Natural killer cell treated with Interleukin-12 subunit alpha and Interleukin-12 subunit beta and Interleukin-15 and Interleukin-18, amount 100 ng/mL, for 72 hours (primary cell): ENCODE data around the gene PARP16. TPM values are rescaled to one million over a fixed set of nuclear protein-coding genes. Genes with fewer than 3 reads are reported as not detected.

ENCODE experiments used
- ATAC-seq, 2 donors: fragments of 150-1000 bp; cut with Tn5 transposase in 1 of 2; sonication (Bioruptor Pico), chemical (Tn5 transposase) in 1 of 2; 2 replicates each; pipeline ENCODE4 v1.10.0; 2021
- DNase-seq: peaks from one replicate; pipeline ENCODE4 v3.0.0; 2022; ENCODE audit warnings: low spot score
- H3K27ac Mint-ChIP-seq, 2 donors: 1 replicate in 1 of 2; 2 replicates in 1 of 2; pipeline ENCODE4 v1.8.0; 2022; ENCODE audit warnings: mixed read lengths in 2 of 2, mild to moderate bottlenecking in 1 of 2, moderate library complexity in 1 of 2
- H3K27me3 Mint-ChIP-seq, 2 donors: 1 replicate in 1 of 2; 2 replicates in 1 of 2; pipeline ENCODE4 v1.8.0; 2022; ENCODE audit warnings: mixed read lengths in 2 of 2
- H3K36me3 Mint-ChIP-seq: one replicate; pipeline ENCODE4 v1.8.0; 2022; ENCODE audit warnings: mixed read lengths
- H3K4me1 Mint-ChIP-seq, 2 donors: 1 replicate in 1 of 2; 2 replicates in 1 of 2; pipeline ENCODE4 v1.8.0; 2022; ENCODE audit warnings: low read depth in 2 of 2, mixed read lengths in 2 of 2, mild to moderate bottlenecking in 1 of 2
- H3K4me3 Mint-ChIP-seq: one replicate; pipeline ENCODE4 v1.8.0; 2022; ENCODE audit warnings: mixed read lengths
- H3K9me3 Mint-ChIP-seq: 2 replicates; pipeline ENCODE4 v1.8.0; 2022; ENCODE audit warnings: mixed read lengths
- total RNA-seq, 2 donors: library from RNA; stranded (reverse); gene quantifications; one replicate each; pipeline ENCODE4 v1.2.3, GENCODE V29; 2022

The PARP16 gene
- total RNA-seq, 2 donors from 2014 or later, result 8.5 to 12.0 TPM

DNA sequence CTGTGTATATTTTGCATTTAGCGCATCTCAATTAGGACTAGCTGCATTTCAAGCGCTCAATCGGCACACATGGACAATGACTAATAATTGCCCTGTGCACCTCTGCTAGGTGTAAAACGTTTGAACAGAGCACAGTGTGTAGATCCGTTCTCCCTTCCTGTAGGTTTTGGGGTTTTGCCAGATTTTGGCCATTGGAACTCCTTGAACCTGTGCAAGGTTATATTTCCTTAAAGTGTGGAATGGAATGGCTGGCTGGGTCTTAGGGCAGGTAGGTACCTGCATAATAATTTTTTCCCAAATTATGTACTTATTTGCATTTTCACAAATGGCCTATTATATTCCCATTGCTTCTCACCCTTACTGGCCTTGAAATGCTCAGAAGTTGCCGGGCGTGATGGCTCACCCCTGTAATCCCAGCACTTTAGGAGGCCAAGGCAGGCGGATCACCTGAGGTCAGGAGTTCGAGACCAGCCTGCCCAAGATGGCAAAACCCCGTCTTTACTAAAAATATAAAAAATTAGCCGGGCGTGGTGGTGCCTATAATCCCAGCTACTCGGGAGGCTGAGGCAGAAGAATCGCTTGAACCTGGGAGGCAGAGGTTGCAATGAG is 18.6 kb upstream of the PARP16 start:
- peaks cover 24 to 27% of the 10 kb centered on the region in 2 donors for H3K4me1 Mint-ChIP-seq
- no peaks in the 10 kb centered on the region for H3K27me3 Mint-ChIP-seq
- no peaks in the 10 kb centered on the region for H3K36me3 Mint-ChIP-seq
- ATAC-seq (peak; percentile 79 to 83), DNase-seq (peak; percentile 73)
- no peaks in the 10 kb centered on the region for H3K9me3 Mint-ChIP-seq
- H3K4me3 Mint-ChIP-seq, result peak overlapping the region; percentile 98
- peak overlapping the region; percentile 97 to 99 for H3K27ac Mint-ChIP-seq

DNA sequence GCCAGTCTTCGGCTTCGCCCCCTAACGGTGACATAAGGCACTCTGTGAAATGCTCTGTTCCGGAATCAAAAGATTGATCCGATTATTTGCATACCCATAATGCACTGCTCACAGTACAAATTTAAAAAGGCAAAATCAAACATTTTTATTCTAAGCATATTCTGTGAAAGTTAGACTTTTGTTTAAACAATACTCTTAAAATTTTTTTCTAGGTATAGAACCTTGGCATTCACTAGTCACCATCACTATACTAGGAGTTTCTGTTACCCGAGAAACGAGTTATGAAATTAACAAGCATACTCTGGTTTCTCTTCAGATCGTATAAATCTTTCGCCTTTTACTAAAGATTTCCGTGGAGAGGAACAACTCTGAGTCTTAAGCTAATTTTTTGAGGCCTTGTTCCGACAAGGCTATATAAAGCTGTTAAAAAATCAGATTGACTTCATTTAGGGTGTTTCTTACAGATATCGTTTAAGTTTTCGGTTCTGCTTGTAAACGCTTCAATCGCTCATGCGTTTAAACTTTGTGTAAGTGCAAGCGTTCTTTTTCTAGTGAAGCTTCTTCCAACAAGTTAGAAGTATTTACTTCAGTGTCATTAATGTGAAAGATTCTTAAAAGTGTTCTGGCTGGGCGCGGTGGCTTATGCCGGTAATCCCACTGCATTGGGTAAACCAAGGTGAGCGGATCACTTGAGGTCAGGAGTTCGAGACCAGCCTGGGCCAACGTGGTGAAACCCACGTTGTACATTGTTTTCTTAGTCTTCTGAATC is 17.9 kb upstream of the PARP16 start, which contains the start of gene RNU5B-1:
TSS of gene RNU5B-1 (plus strand) at position 297 of the 769 bp plus-strand sequence.
- no peaks in the 10 kb centered on the region for H3K9me3 Mint-ChIP-seq
- no peaks in the 10 kb centered on the region for H3K36me3 Mint-ChIP-seq
- no peaks in the 10 kb centered on the region for H3K27me3 Mint-ChIP-seq
- DNase-seq (peak; percentile 90), ATAC-seq (peak; percentile 84)
- H3K27ac Mint-ChIP-seq, result peak within 1 kb of the TSS; percentile 97 to 99
- H3K4me1 Mint-ChIP-seq, result peaks cover 28 to 30% of the 10 kb centered on the region in 2 donors
- H3K4me3 Mint-ChIP-seq, result peak within 1 kb of the TSS; percentile 98

DNA sequence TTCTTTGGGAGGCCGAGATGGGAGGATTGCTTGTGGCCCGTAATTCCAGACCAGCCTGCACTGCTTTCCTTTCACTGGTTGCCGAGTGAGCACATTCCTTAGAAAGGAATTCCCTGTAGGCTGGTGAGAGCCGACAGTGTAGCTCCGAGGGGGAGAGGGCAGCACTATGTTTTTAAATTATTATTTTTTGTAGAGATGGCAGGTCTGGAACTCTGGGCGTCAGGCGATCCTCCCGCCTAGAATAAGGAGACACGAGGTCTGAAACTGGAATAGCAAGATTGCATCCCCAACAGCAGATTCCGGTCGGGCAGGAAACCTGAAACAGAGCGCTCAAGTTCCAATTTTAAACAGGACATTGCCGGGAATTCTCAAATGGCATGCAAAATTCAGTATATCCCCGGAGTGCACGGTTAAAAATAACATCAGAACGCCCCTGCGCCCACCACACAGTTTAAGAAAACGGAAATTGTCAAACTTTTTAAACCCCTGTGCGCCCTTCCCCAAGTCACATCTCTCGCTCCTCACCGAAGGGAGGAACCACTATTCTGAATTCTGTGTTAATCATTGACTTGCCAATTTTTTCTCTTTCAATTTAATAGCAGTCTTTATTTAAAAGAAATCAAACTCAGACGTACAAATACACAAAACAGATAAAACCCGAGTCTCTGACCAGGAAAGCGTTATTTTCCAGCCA is 17.2 kb upstream of the PARP16 start:
- H3K27ac Mint-ChIP-seq, result peak overlapping the region; percentile 97 to 99
- no peaks in the 10 kb centered on the region for H3K36me3 Mint-ChIP-seq
- H3K9me3 Mint-ChIP-seq, result no peaks in the 10 kb centered on the region
- H3K27me3 Mint-ChIP-seq, result no peaks in the 10 kb centered on the region
- no peak for DNase-seq
- H3K4me1 Mint-ChIP-seq, result peaks cover 28 to 30% of the 10 kb centered on the region in 2 donors
- H3K4me3 Mint-ChIP-seq, result peak overlapping the region; percentile 98
- no peak for ATAC-seq

DNA sequence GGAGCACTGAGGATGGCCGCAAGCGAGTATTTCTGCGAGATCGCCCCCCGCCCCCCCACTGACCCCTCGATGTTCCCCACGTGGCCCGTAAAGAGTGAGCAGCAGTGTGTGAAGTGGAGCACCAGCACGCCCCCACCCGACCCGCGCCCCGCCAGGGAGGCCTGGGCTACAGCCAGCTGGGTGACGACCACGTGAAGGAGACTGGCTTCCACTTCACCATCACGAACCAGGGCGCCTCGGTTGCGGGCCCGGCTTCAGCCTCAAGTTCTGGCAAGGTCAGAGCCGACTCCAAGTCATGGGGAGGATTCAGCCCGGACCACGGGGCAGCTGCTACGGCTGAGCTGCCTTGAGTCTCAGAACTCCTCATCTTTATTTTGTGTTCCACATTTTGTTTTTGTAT is 15.4 kb upstream of the PARP16 start:
- Mint-ChIP-seq H3K9me3 (no peaks in the 10 kb centered on the region), H3K4me1 (peaks cover 38 to 41% of the 10 kb centered on the region in 2 donors), H3K36me3 (no peaks in the 10 kb centered on the region), H3K4me3 (peak overlapping the region; percentile 39), H3K27ac (no peak overlapping the region), H3K27me3 (no peaks in the 10 kb centered on the region)
- no peak for ATAC-seq
- DNase-seq, result no peak

DNA sequence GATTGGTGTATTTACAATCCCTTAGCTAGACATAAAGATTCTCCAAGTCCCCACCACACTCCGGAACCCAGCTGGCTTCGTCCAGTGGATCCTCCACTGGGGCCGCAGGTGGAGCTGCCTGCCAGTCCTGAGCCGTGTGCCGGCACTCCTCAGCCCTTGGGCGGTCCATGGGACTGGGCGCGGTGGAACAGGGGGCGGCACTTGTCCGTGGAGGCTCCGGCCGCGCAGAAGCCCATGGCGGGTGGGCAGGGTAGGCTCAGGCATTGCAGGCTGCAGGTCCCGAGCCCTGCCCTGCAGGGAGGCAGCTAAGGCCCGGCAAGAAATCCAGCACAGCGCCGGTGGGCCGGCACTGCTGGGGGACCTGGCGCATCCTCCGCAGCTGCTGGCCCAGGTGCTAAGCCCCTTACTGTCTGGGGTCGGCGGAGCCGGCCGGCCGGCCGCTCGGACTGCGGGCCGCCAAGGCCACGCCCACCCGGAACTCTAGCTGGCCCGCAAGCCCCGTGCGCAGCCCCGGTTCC is 14.3 kb upstream of the PARP16 start:
- peak overlapping the region in 1 of 2 donors; percentile 75 for H3K27ac Mint-ChIP-seq
- H3K27me3 Mint-ChIP-seq, result no peaks in the 10 kb centered on the region
- no peaks in the 10 kb centered on the region for H3K36me3 Mint-ChIP-seq
- H3K4me3 Mint-ChIP-seq, result peak overlapping the region; percentile 80
- H3K9me3 Mint-ChIP-seq, result no peaks in the 10 kb centered on the region
- ATAC-seq, result no peak
- DNase-seq, result no peak
- peaks cover 37 to 40% of the 10 kb centered on the region in 2 donors for H3K4me1 Mint-ChIP-seq

DNA sequence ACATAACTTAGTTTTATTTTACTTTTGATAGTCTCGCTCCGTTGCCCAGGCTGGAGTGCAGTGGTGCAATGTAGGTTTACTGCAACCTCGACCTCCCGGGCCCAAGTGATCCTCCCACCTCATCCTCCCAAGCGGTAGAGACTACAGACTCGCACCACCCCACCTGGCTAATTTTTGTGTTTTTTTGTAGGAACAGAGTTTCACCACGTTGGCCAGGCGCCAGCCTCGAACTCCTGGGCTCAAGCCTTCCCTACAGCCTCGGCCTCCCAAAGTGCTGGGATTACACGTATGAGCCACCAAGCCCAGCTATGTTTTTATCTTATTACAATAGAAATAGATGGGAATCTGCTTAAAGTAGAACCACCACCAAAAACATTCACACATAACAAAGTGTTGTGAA is 12.0 kb upstream of the PARP16 start:
- DNase-seq (no peak), ATAC-seq (no peak)
- Mint-ChIP-seq H3K9me3 (no peaks in the 10 kb centered on the region), H3K27me3 (no peaks in the 10 kb centered on the region), H3K36me3 (no peaks in the 10 kb centered on the region), H3K4me1 (peaks cover 28 to 31% of the 10 kb centered on the region in 2 donors), H3K4me3 (peak overlapping the region; percentile 24), H3K27ac (peak overlapping the region in 1 of 2 donors; percentile 99)

DNA sequence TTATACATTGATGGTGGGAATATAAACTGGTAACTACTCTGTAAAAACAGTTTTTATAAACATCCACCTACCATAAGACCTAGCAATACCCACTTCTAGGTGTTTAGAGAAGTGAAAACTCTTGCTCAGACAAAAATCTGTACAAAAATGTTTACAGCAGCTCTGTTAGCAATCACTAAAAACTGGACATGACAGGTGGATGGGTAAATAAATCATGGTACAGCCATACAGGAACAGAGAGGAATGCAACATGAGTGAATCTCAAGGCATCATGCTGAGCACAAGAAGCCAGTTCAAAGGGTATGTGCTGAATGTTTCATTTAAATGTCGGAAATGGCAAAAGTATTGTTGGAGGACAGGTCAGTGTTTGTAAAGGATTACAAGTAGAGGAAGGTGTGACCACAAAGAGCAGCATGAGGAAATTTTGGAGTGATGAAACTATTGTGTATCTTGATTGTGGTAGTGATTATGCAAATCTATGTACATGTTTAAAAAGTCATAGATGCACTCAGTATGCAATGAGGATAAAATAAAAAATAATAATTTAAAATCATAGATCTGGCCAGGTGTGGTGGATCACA is 6.3 kb upstream of the PARP16 start:
- ATAC-seq (no peak), DNase-seq (no peak)
- Mint-ChIP-seq H3K9me3 (no peaks in the 10 kb centered on the region), H3K4me1 (peaks cover 21 to 23% of the 10 kb centered on the region in 2 donors), H3K27ac (peak overlapping the region; percentile 3 to 18), H3K4me3 (peak overlapping the region; percentile 9), H3K27me3 (no peaks in the 10 kb centered on the region), H3K36me3 (no peaks in the 10 kb centered on the region)

DNA sequence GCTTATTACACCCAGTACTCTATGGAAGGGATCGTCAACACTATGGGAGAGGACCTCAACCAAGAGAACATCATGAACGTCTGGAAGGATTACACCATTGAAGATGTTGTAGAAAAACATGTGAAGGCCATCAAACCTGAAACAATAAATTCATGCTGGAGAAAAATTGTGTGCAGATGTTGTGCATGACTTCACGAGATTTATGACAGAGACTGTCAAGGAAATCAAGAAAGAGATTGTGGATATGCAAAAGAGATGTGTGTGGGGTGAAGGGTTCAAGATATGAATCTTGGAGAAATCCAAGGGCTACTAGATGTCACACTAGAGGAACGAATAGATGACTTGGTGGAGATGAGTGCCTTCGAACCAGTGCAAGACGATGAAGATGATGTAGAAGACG is 3.5 kb upstream of the PARP16 start:
- Mint-ChIP-seq H3K4me3 (no peak overlapping the region), H3K4me1 (peaks cover 21 to 23% of the 10 kb centered on the region in 2 donors), H3K36me3 (no peaks in the 10 kb centered on the region), H3K27ac (no peak overlapping the region), H3K27me3 (no peaks in the 10 kb centered on the region), H3K9me3 (no peaks in the 10 kb centered on the region)
- DNase-seq (no peak), ATAC-seq (no peak)

DNA sequence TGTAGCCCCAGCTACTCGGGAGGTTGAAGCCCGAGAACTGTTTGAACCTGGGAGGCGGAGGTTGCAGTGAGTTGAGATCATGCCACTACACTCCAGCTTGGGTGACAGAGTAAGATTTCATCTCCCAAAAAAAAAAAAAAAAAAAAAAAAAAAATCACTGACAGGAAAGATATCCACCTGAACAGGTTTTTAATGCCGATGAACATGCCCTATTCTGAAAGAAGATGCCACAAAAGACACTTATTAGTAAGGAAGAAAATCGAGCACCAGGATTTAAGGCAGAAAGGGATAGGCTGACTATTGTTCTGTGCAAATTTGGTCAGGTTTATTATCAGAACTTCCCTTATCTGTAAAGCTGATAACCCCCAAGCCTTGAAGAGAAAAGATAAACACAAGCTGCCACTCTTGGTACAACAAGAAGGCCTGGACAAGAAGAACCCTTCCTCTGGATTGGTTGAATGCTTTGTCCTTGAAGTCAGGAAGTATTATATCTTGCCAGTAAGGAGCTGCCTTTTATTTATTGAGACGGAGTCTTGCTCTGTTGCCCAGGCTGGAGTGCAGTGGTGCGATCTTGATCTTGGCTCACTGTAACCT is 2.7 kb upstream of the PARP16 start:
- no peaks in the 10 kb centered on the region for H3K9me3 Mint-ChIP-seq
- H3K27ac Mint-ChIP-seq, result no peak overlapping the region
- H3K27me3 Mint-ChIP-seq, result no peaks in the 10 kb centered on the region
- DNase-seq (no peak), ATAC-seq (no peak)
- H3K4me3 Mint-ChIP-seq, result no peak overlapping the region
- no peaks in the 10 kb centered on the region for H3K36me3 Mint-ChIP-seq
- H3K4me1 Mint-ChIP-seq, result peaks cover 21 to 23% of the 10 kb centered on the region in 2 donors

DNA sequence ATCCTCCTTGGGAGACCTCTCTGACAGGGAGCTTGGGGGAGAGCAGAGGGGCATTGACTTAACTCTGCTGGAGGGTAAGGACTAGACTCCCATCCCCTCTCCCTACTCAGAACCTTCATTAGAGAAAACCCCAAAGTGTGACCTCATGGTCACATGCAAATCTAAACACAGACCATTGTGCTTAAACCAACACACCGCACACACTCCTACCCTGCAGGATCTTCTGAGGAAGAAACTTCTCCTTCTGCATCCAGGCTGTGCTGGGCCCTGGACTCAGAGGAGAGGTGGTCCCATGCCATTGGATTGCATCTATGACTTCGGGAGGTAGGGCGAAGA is 805 bp upstream of the PARP16 start:
- no peak for DNase-seq
- Mint-ChIP-seq H3K4me1 (peaks cover 26 to 27% of the 10 kb centered on the region in 2 donors), H3K36me3 (no peaks in the 10 kb centered on the region)

DNA sequence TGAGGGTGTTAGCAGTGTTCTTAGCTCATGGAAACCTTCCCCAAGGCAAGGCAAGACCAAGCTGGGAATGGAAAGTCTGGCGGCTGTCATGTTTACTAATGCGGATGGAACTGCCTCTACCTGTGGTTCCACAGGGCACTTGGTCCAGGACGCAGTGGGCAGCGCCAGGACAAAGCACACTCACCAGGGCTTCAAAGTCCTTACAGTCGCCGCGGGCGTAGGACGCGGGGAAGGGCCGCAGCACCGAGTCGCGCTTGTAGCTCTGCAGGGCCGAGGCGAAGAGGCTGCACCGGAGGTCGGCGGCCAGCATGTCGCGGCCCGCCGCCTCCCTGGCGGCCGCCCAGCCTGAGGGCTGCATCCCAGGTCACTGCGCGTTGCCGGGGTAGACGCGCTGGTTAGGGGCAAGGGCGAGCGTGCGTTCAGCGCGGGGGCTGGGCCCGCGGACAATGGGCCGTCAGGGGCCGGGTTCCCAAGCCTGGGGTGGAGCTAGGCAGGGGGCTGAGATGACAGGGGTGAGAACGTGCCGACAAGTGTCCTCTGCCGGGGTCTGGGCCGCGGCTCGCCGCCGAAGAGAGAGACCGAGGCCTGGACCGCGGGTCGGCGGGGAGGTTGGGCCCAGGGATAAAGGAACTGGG is 497 bp downstream of the PARP16 start:
- no peaks in the 10 kb centered on the region for H3K36me3 Mint-ChIP-seq
- ATAC-seq (peak; percentile 57 to 64), DNase-seq (no peak)
- H3K9me3 Mint-ChIP-seq, result no peaks in the 10 kb centered on the region
- no peaks in the 10 kb centered on the region for H3K27me3 Mint-ChIP-seq
- peaks cover 26 to 27% of the 10 kb centered on the region in 2 donors for H3K4me1 Mint-ChIP-seq
- H3K4me3 Mint-ChIP-seq, result peak overlapping the region; percentile 88
- H3K27ac Mint-ChIP-seq, result peak overlapping the region; percentile 87 to 89

More for the DNA sequence above, 805 bp upstream of the PARP16 start:
- no peak for ATAC-seq
- H3K9me3 Mint-ChIP-seq, result no peaks in the 10 kb centered on the region
- peak overlapping the region; percentile 88 for H3K4me3 Mint-ChIP-seq
- H3K27ac Mint-ChIP-seq, result peak overlapping the region; percentile 87 to 89
- no peaks in the 10 kb centered on the region for H3K27me3 Mint-ChIP-seq

DNA sequence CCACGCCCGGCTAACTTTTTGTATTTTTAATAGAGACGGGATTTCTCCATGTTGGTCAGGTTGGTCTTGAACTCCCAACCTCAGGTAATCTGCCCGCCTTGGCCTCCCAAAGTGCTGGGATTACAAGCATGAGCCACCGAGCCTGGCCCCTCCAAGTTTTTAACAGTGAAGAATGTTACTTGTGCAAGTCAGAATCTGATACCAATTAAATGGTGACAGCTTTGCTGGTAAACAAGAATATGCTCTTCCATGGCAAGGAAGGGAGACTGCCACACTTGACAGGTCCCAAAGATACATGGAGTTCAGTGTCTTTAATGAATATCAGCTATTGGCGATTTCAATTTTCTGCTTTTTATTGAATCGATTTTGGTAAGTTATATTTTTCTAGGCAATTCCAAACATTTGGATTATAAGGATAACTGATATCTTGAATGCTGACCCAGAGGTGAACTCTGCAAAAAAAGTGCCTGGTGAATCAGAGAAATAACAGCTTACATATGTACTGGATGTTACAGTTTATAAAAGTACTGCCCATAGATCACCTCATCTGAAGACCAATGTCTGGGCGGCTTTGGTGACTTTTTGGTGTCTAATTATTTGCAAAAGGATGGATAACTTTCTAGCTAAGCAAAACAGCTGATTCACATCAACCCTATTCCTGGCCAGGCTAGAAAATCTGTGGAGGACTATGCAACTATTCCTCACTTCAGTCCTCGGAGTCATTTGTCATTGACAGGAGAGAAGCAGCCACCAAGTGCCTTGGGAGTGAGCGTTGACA is 1.2 kb downstream of the PARP16 start:
- no peaks in the 10 kb centered on the region for H3K27me3 Mint-ChIP-seq
- peaks cover 26 to 27% of the 10 kb centered on the region in 2 donors for H3K4me1 Mint-ChIP-seq
- peak overlapping the region; percentile 87 to 89 for H3K27ac Mint-ChIP-seq
- DNase-seq (no peak), ATAC-seq (no peak)
- H3K9me3 Mint-ChIP-seq, result no peaks in the 10 kb centered on the region
- H3K36me3 Mint-ChIP-seq, result no peaks in the 10 kb centered on the region
- H3K4me3 Mint-ChIP-seq, result peak overlapping the region; percentile 88
